ENCODE measurements around the gene PACRG. TPM values are rescaled to one million over a fixed set of nuclear protein-coding genes. Genes with fewer than 3 reads are reported as not detected.

PACRG gene
- total and polyA plus RNA-seq, 2 of the 8 experiments (the other 6 are each of a cell fraction or from before 2014, with no cell fraction given): 0.44 to 0.54 TPM

- TF ChIP-seq TAF7 (optimal IDR thresholded peaks at IDR 0.05; ENCODE audit: borderline replicate concordance, low read depth, low read length): no peak
Observed at GRCh38 chr6:163063561-163063960, 335.8 kb downstream of the PACRG start (continued).
